SU-DHL-6 (cell line): ENCODE measurements around the gene ADAMTS17.

Experiments
- H2AFZ ChIP-seq: fragments of 200-600 bp; sonication (generic); 2 replicates; pipeline ENCODE4 v1.6.1; 2014; ENCODE audit warnings: low read depth, mild to moderate bottlenecking, moderate library complexity, mixed read lengths, antibody characterized with exemption, low read length; ENCODE audit not compliant: severe bottlenecking
- H3F3A ChIP-seq: fragments of 200-600 bp; shearing (Covaris generic); 2 replicates; pipeline ENCODE4 v1.6.0; 2016; ENCODE audit warnings: antibody characterized with exemption, mild to moderate bottlenecking; ENCODE audit not compliant: insufficient read depth
- H3K27ac ChIP-seq: fragments of 200-600 bp; sonication (generic); 2 replicates; pipeline ENCODE4 v1.5.1; 2016; ENCODE audit warnings: low read depth, mild to moderate bottlenecking, low read length, moderate library complexity, mixed read lengths
- H3K27me3 ChIP-seq: fragments of 200-600 bp; sonication (generic), shearing (Covaris generic); 2 replicates; pipeline ENCODE4 v1.6.0; 2014; ENCODE audit warnings: mild to moderate bottlenecking, low read length
- H3K36me3 ChIP-seq: fragments of 200-600 bp; sonication (generic); 2 replicates; pipeline ENCODE4 v1.6.1; 2014; ENCODE audit warnings: mild to moderate bottlenecking, low read length, mixed read lengths
- H3K4me2 ChIP-seq: fragments of 300-600, 200-600 bp; shearing (Covaris generic), sonication (generic); 2 replicates; pipeline ENCODE4 v1.6.0; 2014; ENCODE audit warnings: low read length, low read depth, mild to moderate bottlenecking; ENCODE audit not compliant: poor library complexity, severe bottlenecking
- H3K4me3 ChIP-seq: fragments of 200-600 bp; sonication (generic); 2 replicates; pipeline ENCODE4 v1.5.1; 2014; ENCODE audit warnings: antibody characterized with exemption, low read length, mild to moderate bottlenecking, mixed read lengths; ENCODE audit not compliant: insufficient read depth, poor library complexity, severe bottlenecking
- H3K79me2 ChIP-seq: fragments of 200-600 bp; sonication (generic); 2 replicates; pipeline ENCODE4 v1.6.1; 2014; ENCODE audit warnings: mild to moderate bottlenecking, low read length, moderate library complexity; ENCODE audit not compliant: insufficient read depth
- H3K9ac ChIP-seq: fragments of 200-600 bp; sonication (generic); 2 replicates; pipeline ENCODE4 v1.7.0; 2014; ENCODE audit warnings: mild to moderate bottlenecking, low read length
- H3K9me2 ChIP-seq: fragments of 200-600 bp; sonication (generic); replicated peaks from 2 replicates; pipeline ENCODE4 v1.6.1; 2014; ENCODE audit warnings: low read length; ENCODE audit not compliant: insufficient read depth
- H3K9me3 ChIP-seq: fragments of 200-600 bp; sonication (generic); 2 replicates; pipeline ENCODE4 v1.6.1; 2014; ENCODE audit warnings: low read length, mixed read lengths; ENCODE audit not compliant: insufficient read depth
- H4K20me1 ChIP-seq: fragments of 200-600 bp; sonication (generic); 2 replicates; pipeline ENCODE4 v1.6.1; 2014; ENCODE audit warnings: low read depth, mild to moderate bottlenecking, antibody characterized with exemption, low read length, moderate library complexity, mixed read lengths
- CTCF ChIP-seq: fragments of 200-600 bp; sonication (generic); IDR thresholded peaks from one replicate; pipeline ENCODE4 v1.5.1; 2017; ENCODE audit warnings: antibody characterized with exemption, mild to moderate bottlenecking, low read length, moderate library complexity; ENCODE audit not compliant: insufficient read depth, poor library complexity, severe bottlenecking
- EZH2phosphoT487 ChIP-seq: fragments of 200-600 bp; sonication (generic), shearing (Covaris generic); conservative IDR thresholded peaks from 2 replicates; pipeline ENCODE4 v1.6.1; 2018; ENCODE audit warnings: mild to moderate bottlenecking, antibody characterized with exemption, low read length, moderate library complexity, mixed read lengths

The ADAMTS17 gene

DNA sequence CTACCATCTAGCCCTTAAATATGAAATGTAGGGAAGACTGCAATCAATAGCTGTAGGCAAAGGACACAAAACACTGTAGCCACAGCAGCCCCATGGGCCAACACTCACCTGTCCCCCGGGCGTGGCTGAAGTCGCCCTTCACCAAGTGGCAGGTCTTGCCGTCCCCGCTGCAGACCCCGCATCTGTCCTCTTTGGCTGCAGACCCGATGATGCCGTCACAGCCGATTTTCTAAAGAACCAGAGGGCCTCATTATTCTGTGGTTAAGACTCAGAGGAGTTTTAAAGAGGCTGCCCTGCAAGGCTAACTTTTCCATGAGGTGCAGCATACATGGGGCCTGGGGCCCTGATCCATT lies 245.6 kb downstream of the ADAMTS17 start:
- H3K36me3 ChIP-seq = no peaks in the 10 kb centered on the region
- H3K4me3 ChIP-seq = no peak overlapping the region
- H3K27me3 ChIP-seq = no peaks in the 10 kb centered on the region
- H3K27ac ChIP-seq = no peak overlapping the region
- no peaks in the 10 kb centered on the region for H3F3A ChIP-seq
- TF ChIP-seq EZH2phosphoT487 (no peak), CTCF (no peak)
- H3K4me2 ChIP-seq = no peak overlapping the region
- H3K9me2 ChIP-seq = no peaks in the 10 kb centered on the region
- no peaks in the 10 kb centered on the region for H4K20me1 ChIP-seq
- H3K9me3 ChIP-seq = no peaks in the 10 kb centered on the region
- no peak overlapping the region for H3K9ac ChIP-seq
- H2AFZ ChIP-seq = no peak overlapping the region
- H3K79me2 ChIP-seq = no peaks in the 10 kb centered on the region

GRCh38 chr15:100095541-100096247 lies 246.1 kb downstream of the ADAMTS17 start:
- Histone ChIP-seq H3K4me2 (no peak overlapping the region), H3K9ac (no peak overlapping the region), H3K36me3 (no peaks in the 10 kb centered on the region), H3K27me3 (no peaks in the 10 kb centered on the region), H2AFZ (no peak overlapping the region), H3K9me2 (no peaks in the 10 kb centered on the region), H3F3A (no peaks in the 10 kb centered on the region), H3K9me3 (no peaks in the 10 kb centered on the region), H3K79me2 (no peaks in the 10 kb centered on the region), H4K20me1 (no peaks in the 10 kb centered on the region), H3K27ac (no peak overlapping the region), H3K4me3 (no peak overlapping the region)
- TF ChIP-seq EZH2phosphoT487 = no peak
- no peak for TF ChIP-seq CTCF

GRCh38 chr15:100094127-100094510 lies 247.7 kb downstream of the ADAMTS17 start:
- Histone ChIP-seq H4K20me1 (no peaks in the 10 kb centered on the region), H3K79me2 (no peaks in the 10 kb centered on the region), H3K9me2 (no peaks in the 10 kb centered on the region), H3K27me3 (no peaks in the 10 kb centered on the region), H3K27ac (no peak overlapping the region), H3F3A (no peaks in the 10 kb centered on the region), H3K9ac (no peak overlapping the region), H3K9me3 (no peaks in the 10 kb centered on the region), H3K36me3 (no peaks in the 10 kb centered on the region), H3K4me3 (no peak overlapping the region), H3K4me2 (no peak overlapping the region), H2AFZ (no peak overlapping the region)
- TF ChIP-seq EZH2phosphoT487 = no peak
- TF ChIP-seq CTCF = no peak
